Mammary epithelial cell (primary cell): ENCODE data around the gene ENPP7.
A peak's percentile ranks its signal among the peaks of the same experiment; 100 is the strongest.

ENCODE experiments used
- CTCF ChIP-seq, 2 donors: IDR thresholded peaks in 1 of 2; conservative IDR thresholded peaks in 1 of 2; 2 replicates each; pipeline ENCODE4 v1.5.1; 2011 to 2012; ENCODE audit warnings: inconsistent platforms in 2 of 2, low read length in 2 of 2, mild to moderate bottlenecking in 2 of 2, control low read depth in 1 of 2, low read depth in 1 of 2; ENCODE audit not compliant: insufficient read depth in 1 of 2; ENCODE audit errors: extremely low read depth in 1 of 2
- EZH2 ChIP-seq: IDR thresholded peaks from 2 replicates; pipeline ENCODE4 v1.6.1; 2012; ENCODE audit warnings: low read length, inconsistent platforms, borderline replicate concordance

DNA sequence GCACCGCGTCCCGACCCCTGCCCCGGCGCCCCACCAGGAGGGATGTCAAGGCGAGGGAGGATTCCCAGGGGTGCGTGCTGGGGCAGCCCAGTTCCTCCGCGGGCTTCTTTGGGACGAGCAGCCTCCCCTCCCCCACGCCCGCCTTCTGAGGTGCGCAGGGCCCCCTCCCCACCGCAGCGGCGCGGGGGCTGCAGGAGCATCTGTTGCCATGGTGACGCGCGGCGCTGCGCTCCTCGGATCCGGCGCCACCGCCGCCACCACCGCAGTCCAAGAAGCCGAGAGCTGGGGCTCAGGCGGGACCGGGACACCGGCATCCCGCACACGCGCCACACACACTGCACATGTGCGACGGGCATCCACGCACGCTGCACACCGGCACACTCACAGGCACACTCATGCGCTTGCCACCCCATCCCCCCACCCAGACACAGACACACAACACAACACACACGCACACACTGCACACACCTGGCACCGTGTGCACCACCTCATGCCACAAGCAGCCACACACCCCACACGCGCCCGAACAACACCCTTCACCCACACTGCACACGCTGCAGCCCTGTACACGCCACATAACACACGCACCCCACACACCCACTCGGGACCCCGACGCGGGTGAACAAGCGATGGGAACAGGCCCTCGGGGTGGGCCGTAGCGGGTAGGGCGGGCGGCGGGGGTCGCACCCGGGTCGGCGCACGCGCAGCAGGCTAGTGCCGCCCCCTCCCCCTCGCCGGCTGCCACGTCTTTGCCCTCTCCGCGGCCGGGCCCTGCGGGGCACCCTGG lies 17.0 kb downstream of the ENPP7 start:
- TF ChIP-seq CTCF (conservative IDR thresholded peaks at IDR 0.05 in 1 of 2, IDR thresholded peaks at IDR 0.05 in 1 of 2; ENCODE audit: extremely low read depth in 1 of 2, insufficient read depth in 1 of 2, low read depth in 1 of 2, low read length in 2 of 2) (no peak), EZH2 (peak; percentile 97)
